SKM-1 treated with dmso at 0.1 percent for 144 hours (cell line): ENCODE results near the gene SIPA1L3.
"Not testable (repeated sequence)": the region's sequence is repeated elsewhere in the genome, so short reads cannot be mapped to it uniquely, and the experiment has no call there.

Experiments used
- DNase-seq: peaks from one replicate; lab custom pipeline; 2025; ENCODE audit not compliant: unreplicated experiment; lab: John Stamatoyannopoulos, UW

The SIPA1L3 gene

GRCh38 chr19:37914908-37915307 lies 7.9 kb downstream of the SIPA1L3 start:
- DNase-seq: peak; percentile 40

DNA sequence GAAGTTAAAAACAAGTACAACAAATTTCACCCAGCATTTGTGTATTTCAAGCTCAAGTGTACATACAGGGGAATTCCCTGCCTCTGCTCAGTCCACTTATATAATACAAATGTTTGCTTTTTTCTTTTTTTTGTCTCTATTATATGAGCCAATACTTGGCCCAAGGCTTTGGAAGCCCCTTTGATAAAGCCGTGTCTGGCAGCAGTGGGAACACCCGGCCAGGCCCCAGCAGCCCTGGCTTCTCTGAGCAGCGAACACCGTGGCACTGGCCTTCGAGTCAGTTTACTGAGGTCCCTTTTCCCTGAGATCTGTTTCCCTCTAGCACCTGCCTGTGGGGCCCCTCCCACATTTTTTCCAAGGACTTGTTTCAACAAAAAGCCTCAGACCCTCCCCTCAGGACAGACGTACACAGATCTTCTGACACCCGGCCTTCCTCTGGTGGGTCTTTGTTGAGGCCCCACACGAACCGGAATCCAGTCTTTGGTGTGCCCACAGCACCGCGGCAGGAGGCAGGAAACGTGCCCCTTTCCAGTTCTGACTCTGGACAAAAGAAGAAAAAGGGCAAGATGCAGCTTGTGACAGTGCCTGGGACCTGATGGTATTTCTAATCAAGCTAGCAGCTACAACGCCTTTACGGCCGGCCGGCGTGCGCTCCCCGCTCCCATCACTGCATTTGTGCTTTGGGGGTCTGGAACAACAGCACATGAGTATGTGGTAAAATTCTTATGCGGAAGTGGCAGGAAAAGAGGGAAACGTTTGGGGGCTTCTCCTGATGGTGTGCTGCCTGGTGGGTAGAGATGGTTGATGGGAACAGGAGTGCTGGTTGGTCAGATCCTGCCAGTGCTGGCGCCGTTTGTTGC lies 13.8 kb downstream of the SIPA1L3 start:
- DNase-seq: no peak

DNA sequence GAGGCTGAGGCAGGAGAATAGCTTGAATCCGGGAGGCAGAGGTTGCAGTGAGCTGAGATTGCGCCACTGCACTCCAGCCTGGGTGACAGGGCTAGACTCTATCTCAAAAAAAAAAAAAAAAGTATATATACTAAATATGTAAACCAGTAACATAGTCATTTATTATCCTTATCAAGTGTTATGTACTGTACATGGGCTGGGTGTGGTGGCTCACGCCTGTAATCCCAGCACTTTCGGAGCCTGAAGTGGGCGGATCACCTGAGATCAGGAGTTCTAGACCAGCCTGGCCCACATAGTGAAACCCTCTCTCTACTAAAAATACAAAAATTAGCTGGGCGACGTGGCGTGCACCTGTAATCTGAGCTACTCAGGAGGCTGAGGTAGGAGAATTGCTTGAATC lies 17.6 kb downstream of the SIPA1L3 start:
- DNase-seq: not testable (repeated sequence)

DNA sequence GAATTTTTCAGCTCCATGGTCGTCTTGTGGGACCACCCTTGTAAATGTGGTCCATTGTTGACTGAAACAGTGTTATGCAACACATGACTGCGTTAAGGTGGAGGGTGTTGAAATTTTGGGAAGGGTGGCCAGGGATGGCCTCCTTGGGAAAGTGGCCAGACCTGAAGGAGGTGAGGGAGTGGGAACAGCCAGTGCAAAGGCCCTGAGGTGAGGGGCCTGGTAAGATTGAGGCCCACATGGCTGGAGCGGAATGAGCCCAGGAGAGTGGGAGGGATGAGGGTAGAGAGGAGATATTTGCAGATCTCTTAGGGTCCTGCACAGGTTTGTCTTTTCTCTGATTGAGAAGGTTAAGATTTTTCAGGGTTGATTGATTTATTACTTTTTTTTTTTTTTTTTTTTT lies 18.2 kb downstream of the SIPA1L3 start:
- no peak for DNase-seq

- no peak for DNase-seq
Measured at GRCh38 chr19:37926255-37926654, 19.2 kb downstream of the SIPA1L3 start.

GRCh38 chr19:37926711-37927110 lies 19.7 kb downstream of the SIPA1L3 start:
- DNase-seq: no peak

DNA sequence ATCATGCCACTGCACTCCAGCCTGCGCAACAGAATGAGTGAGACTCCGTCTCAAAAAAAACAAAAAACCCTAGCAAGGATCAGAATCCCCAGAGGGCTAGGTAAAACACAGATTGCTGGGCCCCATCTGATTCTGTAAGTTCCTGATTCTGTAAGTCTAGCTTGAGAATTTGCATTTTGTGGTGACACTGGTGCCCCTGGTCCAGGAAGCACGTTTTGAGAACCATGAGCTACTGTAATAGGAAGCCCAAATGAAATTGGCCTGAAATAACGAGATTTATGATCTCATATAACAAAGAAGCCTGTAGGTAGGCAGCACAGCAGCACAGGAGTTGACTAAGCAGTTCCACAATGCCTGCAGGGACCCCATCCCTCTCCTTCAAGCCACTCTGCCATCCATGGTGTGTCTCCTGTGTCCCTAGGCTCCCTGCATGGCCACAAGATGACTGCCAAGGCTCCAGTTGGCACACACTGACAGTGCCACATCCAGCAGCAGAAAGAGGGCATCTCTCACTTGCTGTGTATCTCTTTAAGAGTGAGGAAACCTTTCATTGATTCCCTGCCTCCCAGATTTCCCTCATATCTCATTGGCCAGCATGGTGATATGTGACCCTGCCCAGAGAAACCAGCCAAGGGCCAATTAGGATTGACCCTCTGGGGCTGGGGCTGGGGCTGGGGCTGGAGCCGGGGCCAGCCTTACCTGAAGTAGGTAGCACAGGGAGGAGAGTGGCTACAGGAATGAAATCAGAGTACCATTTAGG lies 21.7 kb downstream of the SIPA1L3 start:
- DNase-seq: peak; percentile 70

GRCh38 chr19:37929355-37929923 lies 22.4 kb downstream of the SIPA1L3 start:
- DNase-seq: no peak

- no peak for DNase-seq
Measured at GRCh38 chr19:37930416-37930815, 23.4 kb downstream of the SIPA1L3 start.

- DNase-seq: peak; percentile 44
Measured at GRCh38 chr19:37931881-37932655, 25.1 kb downstream of the SIPA1L3 start.

GRCh38 chr19:37932985-37933936 lies 26.3 kb downstream of the SIPA1L3 start:
- peak; percentile 73 for DNase-seq

- DNase-seq: no peak
Measured at GRCh38 chr19:37933937-37934358, 26.9 kb downstream of the SIPA1L3 start.

GRCh38 chr19:37935341-37935740 lies 28.3 kb downstream of the SIPA1L3 start:
- DNase-seq: no peak

DNA sequence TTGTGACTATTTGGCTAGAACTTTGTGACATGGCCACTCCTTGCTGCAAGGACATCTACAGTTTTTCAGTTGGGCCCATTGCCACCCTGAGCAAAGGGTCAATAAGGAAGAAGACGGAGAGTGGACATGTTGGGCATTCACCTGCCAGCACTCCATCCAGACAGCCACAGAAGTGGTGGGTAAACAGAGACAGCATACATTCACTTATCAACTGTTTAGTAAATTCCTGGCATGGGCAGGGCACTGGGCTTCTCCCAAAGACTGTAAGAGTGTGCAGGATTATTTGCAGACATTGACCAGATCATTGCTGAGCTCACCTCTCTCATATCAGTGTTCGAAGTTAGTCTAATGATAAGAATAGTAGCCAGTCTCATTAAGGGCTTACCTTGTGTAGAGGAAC lies 29.2 kb downstream of the SIPA1L3 start:
- no peak for DNase-seq

GRCh38 chr19:37936886-37937285 lies 29.9 kb downstream of the SIPA1L3 start:
- no peak for DNase-seq

GRCh38 chr19:37938353-37938752 lies 31.3 kb downstream of the SIPA1L3 start:
- no peak for DNase-seq

GRCh38 chr19:37941782-37942515 lies 34.9 kb downstream of the SIPA1L3 start:
- no peak for DNase-seq

DNA sequence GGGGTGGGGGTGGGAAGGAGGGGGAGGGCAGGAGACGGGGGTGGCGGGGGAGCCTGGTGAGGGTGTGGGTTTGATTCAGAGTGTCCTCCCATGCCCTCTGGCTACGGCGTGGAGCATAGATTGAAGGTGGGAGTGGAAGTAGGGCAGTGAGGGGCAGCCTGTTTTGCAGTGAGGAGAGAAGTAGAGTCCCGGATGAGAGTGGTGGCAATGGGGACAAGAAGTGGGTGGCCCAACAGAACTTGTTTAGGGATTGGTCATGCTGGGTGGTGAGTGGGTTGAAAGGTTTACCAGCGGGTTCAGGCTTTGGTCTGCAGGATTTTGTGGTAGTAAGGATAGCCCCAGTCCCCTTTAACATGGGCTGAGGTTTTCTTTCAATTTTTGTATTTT lies 35.5 kb downstream of the SIPA1L3 start:
- no peak for DNase-seq

GRCh38 chr19:37943480-37943879 lies 36.5 kb downstream of the SIPA1L3 start:
- DNase-seq: no peak
